Caco-2 (cell line): ENCODE data around the gene PHKG2. TPM values are rescaled to one million over a fixed set of nuclear protein-coding genes. Genes with fewer than 3 reads are reported as not detected.

Experiments
- BruUV-seq: library from RNA; stranded (reverse); fragments of 400-500 nt; replicated peaks from 2 replicates; lab custom pipeline; 2021; lab: Mats Ljungman, UMichigan
- CTCF ChIA-PET: fragments of 300-600 bp; sonication (Branson Sonifier 250); formaldehyde crosslinking; loops from one replicate; lab custom pipeline; 2022; ENCODE audit warnings: antibody characterized with exemption; lab: Charles Lee
- POLR2A ChIA-PET: fragments of 300-600 bp; sonication (Branson Sonifier 250); formaldehyde crosslinking; loops from one replicate; lab custom pipeline; 2022; ENCODE audit warnings: antibody characterized with exemption; lab: Charles Lee
- DNase-seq, 2 experiments: peaks; one replicate each; pipeline versions ENCODE4 v3.0.0 to v3.0.0-alpha.2; 2020 to 2022
- H3K27me3 ChIP-seq: replicated peaks from 2 replicates; pipeline ENCODE4 v1.6.0; 2011; ENCODE audit warnings: low read length; ENCODE audit not compliant: control insufficient read depth, insufficient read depth
- H3K36me3 ChIP-seq: 2 replicates; pipeline ENCODE4 v1.5.1; 2011; ENCODE audit warnings: low read length; ENCODE audit not compliant: control insufficient read depth, insufficient read depth
- H3K4me1 ChIP-seq: fragments of 250-450 bp; sonication (Bioruptor Pico); 2 replicates; pipeline ENCODE4 v1.5.1; 2020; ENCODE audit warnings: mild to moderate bottlenecking
- H3K4me3 ChIP-seq: 2 replicates; pipeline ENCODE4 v1.5.1; 2011; ENCODE audit warnings: low read depth, mild to moderate bottlenecking, control low read depth, low read length
- H3K9me3 ChIP-seq: fragments of 250-450 bp; sonication (Bioruptor Pico); 2 replicates; pipeline ENCODE4 v1.5.1; 2020; ENCODE audit warnings: mild to moderate bottlenecking, moderate library complexity
- H3K27ac Mint-ChIP-seq: one replicate; pipeline ENCODE4 v1.8.0; 2022; ENCODE audit warnings: mixed read lengths; ENCODE audit not compliant: unreplicated experiment
- H3K27me3 Mint-ChIP-seq: one replicate; pipeline ENCODE4 v1.8.0; 2022; ENCODE audit warnings: mixed read lengths; ENCODE audit not compliant: insufficient read depth, unreplicated experiment
- H3K36me3 Mint-ChIP-seq: one replicate; pipeline ENCODE4 v1.8.0; 2022; ENCODE audit warnings: mild to moderate bottlenecking, mixed read lengths; ENCODE audit not compliant: insufficient read depth, unreplicated experiment
- H3K4me1 Mint-ChIP-seq: one replicate; pipeline ENCODE4 v1.8.0; 2022; ENCODE audit warnings: low read depth, mixed read lengths; ENCODE audit not compliant: unreplicated experiment
- H3K4me3 Mint-ChIP-seq: one replicate; pipeline ENCODE4 v1.8.0; 2022; ENCODE audit warnings: mild to moderate bottlenecking, moderate library complexity, mixed read lengths; ENCODE audit not compliant: unreplicated experiment
- H3K9me3 Mint-ChIP-seq: one replicate; pipeline ENCODE4 v1.8.0; 2022; ENCODE audit warnings: mixed read lengths; ENCODE audit not compliant: unreplicated experiment
- CTCF ChIP-seq, 2 experiments: fragments of 200-600 bp in 1 of 2; IDR thresholded peaks; 1 replicate in 1 of 2; 2 replicates in 1 of 2; pipeline versions ENCODE4 v1.5.1 to v1.8.0; 2011 to 2022; ENCODE audit warnings: antibody characterized with exemption in 1 of 2, control low read depth in 1 of 2, inconsistent platforms in 1 of 2, low read depth in 1 of 2, low read length in 1 of 2, mild to moderate bottlenecking in 1 of 2, moderate library complexity in 1 of 2; ENCODE audit not compliant: insufficient read depth in 1 of 2, severe bottlenecking in 1 of 2, unreplicated experiment in 1 of 2
- intact Hi-C: fragments of 100-400 bp; cut with micrococcal nuclease; formaldehyde crosslinking; loops from one replicate; pipeline ENCODE4 v1.10.0; 2022; ENCODE audit not compliant: unreplicated experiment
- total RNA-seq: library from RNA; stranded (reverse); gene quantifications from 2 replicates; pipeline ENCODE4 v1.2.3, GENCODE V29; 2022

PHKG2 gene
- total RNA-seq, 1 experiment from 2014 or later = 48.6 TPM

DNA sequence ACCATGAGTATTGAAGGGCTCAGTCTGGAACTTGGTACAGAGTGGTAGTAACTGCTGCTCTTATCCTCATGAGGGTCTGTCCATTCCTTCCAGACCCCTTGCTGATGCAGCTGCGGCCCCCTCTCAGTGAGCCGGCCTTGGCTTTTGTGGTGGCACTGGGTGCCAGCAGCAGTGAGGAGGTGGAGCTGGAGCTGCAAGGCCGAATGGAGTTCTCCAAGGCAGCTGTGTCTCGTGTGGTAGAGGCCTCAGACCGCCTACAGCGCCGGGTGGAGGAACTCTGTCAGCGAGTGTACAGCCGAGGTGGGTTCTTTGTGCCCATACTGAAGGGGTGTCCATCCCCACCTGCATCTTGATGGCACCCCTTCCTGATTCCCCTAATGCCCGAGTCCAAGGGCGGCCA is 15.9 kb downstream of the PHKG2 start:
- ChIA-PET POLR2A (interaction anchor here (0.5 kb wide), 1 partner anchor 240 kb away, joined by 4 read pairs; no protein-coding TSS in a partner anchor), CTCF (no interaction called here)
- Histone ChIP-seq H3K27me3 (no peaks in the 10 kb centered on the region), H3K4me1 (peaks cover 15% of the 10 kb centered on the region; the same call in 1 of the 2 replicates), H3K4me3 (no peak overlapping the region), H3K9me3 (no peaks in the 10 kb centered on the region), H3K36me3 (peaks cover 16% of the 10 kb centered on the region)
- BruUV-seq = no TSS peak
- Mint-ChIP-seq H3K36me3 (peaks cover 76% of the 10 kb centered on the region), H3K9me3 (no peaks in the 10 kb centered on the region), H3K27me3 (no peaks in the 10 kb centered on the region), H3K27ac (no peak overlapping the region), H3K4me1 (peaks cover 4% of the 10 kb centered on the region), H3K4me3 (no peak overlapping the region)
- intact Hi-C loops = no loop called here
- no peak for DNase-seq
- no peak for TF ChIP-seq CTCF (IDR thresholded peaks at IDR 0.05; ENCODE audit: insufficient read depth in 1 of 2, low read depth in 1 of 2, low read length in 1 of 2, severe bottlenecking in 1 of 2, unreplicated experiment in 1 of 2)

GRCh38 chr16:30764816-30765465 is 16.7 kb downstream of the PHKG2 start:
- H3K4me3 Mint-ChIP-seq = no peak overlapping the region
- ChIA-PET POLR2A (no interaction called here), CTCF (no interaction called here)
- H3K9me3 Mint-ChIP-seq = no peaks in the 10 kb centered on the region
- no peak for DNase-seq
- intact Hi-C loops = no loop called here
- peaks cover 72% of the 10 kb centered on the region for H3K36me3 Mint-ChIP-seq
- no peak overlapping the region for H3K27ac Mint-ChIP-seq
- no TSS peak for BruUV-seq
- peaks cover 4% of the 10 kb centered on the region for H3K4me1 Mint-ChIP-seq
- H3K27me3 ChIP-seq = no peaks in the 10 kb centered on the region
- H3K4me1 ChIP-seq = peaks cover 15% of the 10 kb centered on the region; the same call in 1 of the 2 replicates
- TF ChIP-seq CTCF (IDR thresholded peaks at IDR 0.05; ENCODE audit: insufficient read depth in 1 of 2, low read depth in 1 of 2, low read length in 1 of 2, severe bottlenecking in 1 of 2, unreplicated experiment in 1 of 2) = no peak
- no peak overlapping the region for H3K4me3 ChIP-seq
- no peaks in the 10 kb centered on the region for H3K9me3 ChIP-seq
- H3K36me3 ChIP-seq = peaks cover 17% of the 10 kb centered on the region
- no peaks in the 10 kb centered on the region for H3K27me3 Mint-ChIP-seq

DNA sequence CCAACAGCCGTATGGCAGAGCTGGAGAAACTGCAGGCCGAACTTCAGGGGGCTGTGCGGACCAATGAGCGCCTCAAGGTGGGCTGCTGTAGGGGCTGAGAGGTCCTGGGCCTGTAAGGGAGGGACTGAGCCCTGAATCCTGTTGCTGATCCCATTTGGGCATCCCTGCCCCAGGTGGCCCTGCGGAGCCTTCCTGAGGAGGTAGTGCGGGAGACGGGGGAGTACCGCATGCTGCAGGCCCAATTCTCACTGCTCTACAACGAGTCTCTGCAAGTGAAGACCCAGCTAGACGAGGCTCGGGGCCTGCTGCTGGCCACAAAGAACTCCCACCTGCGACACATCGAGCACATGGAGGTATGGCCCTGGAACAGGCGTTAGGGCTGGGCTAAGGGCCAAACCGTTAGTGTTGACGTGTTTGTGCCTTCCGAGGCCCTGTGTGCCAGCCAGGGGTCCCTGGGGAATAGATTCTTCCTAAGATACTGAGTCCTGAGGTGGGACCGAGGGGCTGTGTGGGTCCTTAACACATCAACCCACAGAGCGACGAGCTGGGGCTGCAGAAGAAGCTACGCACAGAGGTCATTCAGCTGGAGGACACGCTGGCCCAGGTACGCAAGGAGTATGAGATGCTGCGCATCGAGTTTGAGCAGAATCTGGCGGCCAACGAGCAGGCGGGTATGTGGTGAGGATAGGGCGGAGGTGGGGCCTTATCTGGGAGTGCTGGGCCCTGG is 18.1 kb downstream of the PHKG2 start:
- ChIA-PET POLR2A (interaction anchor here (0.5 kb wide), 1 partner anchor 146 kb away, joined by 4 read pairs; no protein-coding TSS in a partner anchor), CTCF (no interaction called here)
- no peak overlapping the region for H3K27ac Mint-ChIP-seq
- intact Hi-C loops = no loop called here
- H3K9me3 Mint-ChIP-seq = no peaks in the 10 kb centered on the region
- H3K4me1 Mint-ChIP-seq = no peaks in the 10 kb centered on the region
- Histone ChIP-seq H3K36me3 (peaks cover 17% of the 10 kb centered on the region), H3K9me3 (no peaks in the 10 kb centered on the region), H3K4me1 (0 out of 2 replicates have a peak, but pooled peaks cover 8% of the 10 kb centered on the region), H3K27me3 (no peaks in the 10 kb centered on the region), H3K4me3 (no peak overlapping the region)
- TF ChIP-seq CTCF (IDR thresholded peaks at IDR 0.05; ENCODE audit: insufficient read depth in 1 of 2, low read depth in 1 of 2, low read length in 1 of 2, severe bottlenecking in 1 of 2, unreplicated experiment in 1 of 2) = no peak
- no peak for DNase-seq
- H3K36me3 Mint-ChIP-seq = peaks cover 74% of the 10 kb centered on the region
- H3K27me3 Mint-ChIP-seq = no peaks in the 10 kb centered on the region
- H3K4me3 Mint-ChIP-seq = no peak overlapping the region
- BruUV-seq = no TSS peak
